Measurements from ENCODE around the gene TNFAIP8.

TNFAIP8 gene

DNA sequence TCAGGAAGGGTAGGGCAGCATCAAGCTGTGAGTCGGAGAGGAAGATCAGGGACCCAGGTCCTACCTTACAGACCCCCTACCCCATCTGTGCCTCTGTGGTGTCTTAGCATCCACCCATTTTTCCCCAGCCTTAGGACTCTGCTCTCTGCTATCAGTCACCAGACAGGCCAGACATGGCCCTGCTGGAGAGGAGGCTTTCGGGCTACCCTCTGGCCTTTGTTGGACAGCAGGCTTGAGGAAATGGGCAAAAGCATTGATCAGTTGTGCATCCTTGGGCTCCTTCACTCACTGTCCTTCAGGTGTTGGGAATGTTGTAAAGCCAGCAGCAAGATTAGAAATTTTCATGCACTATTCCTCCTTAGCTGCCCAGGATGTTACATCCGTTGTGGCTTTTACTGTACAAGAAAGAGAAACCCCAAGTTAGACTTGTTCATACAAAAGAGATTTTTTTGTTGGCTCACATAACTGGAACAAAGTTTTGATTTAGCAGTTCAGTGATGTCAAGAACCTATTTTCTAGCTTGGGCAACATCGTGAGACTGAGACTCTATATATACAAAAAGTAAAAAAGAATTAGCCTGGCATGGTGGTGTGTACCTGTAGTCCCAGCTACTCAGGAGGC lies 17.4 kb upstream of the TNFAIP8 start:
- no peak for DNase-seq (ENCODE audit: low read depth, low spot score)
- TF ChIP-seq CTCF (IDR thresholded peaks at IDR 0.05; ENCODE audit: insufficient read depth, low read length, missing control alignments), result no peak
- no peak overlapping the region for H3K4me3 ChIP-seq (ENCODE audit: low read depth, low read length)
- ChIA-PET POLR2A (no interaction called here), CTCF (interaction anchor here (1.2 to 6.5 kb wide), 4 partner anchors 9 to 351 kb away, joined by 3 to 34 read pairs (median 18); partner anchors contain the start of gene DTWD2)

DNA sequence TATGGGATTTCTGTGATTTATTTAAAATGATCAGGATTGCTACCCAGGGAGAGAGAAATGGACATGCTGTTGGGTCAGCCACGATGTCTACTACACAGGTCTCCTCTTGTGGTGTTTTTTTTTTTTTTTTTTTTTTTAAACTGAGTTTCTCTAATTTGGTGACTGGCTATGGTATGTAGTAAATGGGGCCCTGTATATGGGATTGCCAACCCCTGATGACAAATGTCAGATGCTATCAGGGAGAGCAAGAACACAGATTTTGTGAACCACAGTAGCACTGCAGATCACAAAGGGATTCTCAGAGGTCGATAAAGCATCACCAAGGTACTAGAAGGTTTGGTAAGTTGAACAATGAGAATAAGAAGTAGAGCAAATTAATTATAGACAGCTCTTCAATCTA lies 16.5 kb upstream of the TNFAIP8 start:
- DNase-seq (ENCODE audit: low read depth, low spot score), result no peak
- no peak for TF ChIP-seq CTCF (IDR thresholded peaks at IDR 0.05; ENCODE audit: insufficient read depth, low read length, missing control alignments)
- ChIA-PET CTCF (interaction anchor here (1.1 to 2.4 kb wide), 3 partner anchors 9 to 351 kb away, joined by 3 to 8 read pairs (median 4); partner anchors contain the start of gene DTWD2), POLR2A (no interaction called here)
- H3K4me3 ChIP-seq (ENCODE audit: low read depth, low read length), result no peak overlapping the region

DNA sequence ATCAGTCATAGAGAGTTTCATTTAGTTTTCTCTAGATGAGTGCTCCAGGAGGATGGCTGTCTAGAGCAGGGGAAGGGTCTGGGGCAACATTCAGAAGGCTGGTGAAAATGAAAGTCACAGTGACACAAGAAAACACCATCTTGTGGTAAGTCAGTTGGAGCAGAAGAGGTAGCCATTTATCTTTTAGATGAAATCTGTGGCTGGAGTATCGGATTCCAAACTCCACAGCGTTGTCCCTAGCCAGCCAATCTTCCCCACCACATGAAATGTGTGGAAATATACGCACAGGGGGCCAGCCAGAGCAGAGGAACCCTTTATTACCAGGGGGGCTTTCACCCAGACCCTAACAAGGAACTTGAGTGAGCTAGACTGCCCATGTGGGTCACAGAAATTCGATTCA lies 15.9 kb upstream of the TNFAIP8 start:
- ChIA-PET CTCF (interaction anchor here (1.1 kb wide), 1 partner anchor 351 kb away, joined by 4 read pairs; the partner anchor contains the start of gene DTWD2), POLR2A (no interaction called here)
- DNase-seq (ENCODE audit: low read depth, low spot score), result no peak
- H3K4me3 ChIP-seq (ENCODE audit: low read depth, low read length), result no peak overlapping the region
- no peak for TF ChIP-seq CTCF (IDR thresholded peaks at IDR 0.05; ENCODE audit: insufficient read depth, low read length, missing control alignments)

GRCh38 chr5:119340597-119341218 lies 15.1 kb upstream of the TNFAIP8 start:
- POLR2A ChIA-PET, result no interaction called here
- no peak overlapping the region for H3K4me3 ChIP-seq (ENCODE audit: low read depth, low read length)
- CTCF ChIA-PET, result interaction anchor here (0.9 to 1.5 kb wide), 3 partner anchors 10 to 72 kb away, joined by 3 to 5 read pairs (median 3); no protein-coding TSS in a partner anchor
- DNase-seq (ENCODE audit: low read depth, low spot score), result no peak
- TF ChIP-seq CTCF (IDR thresholded peaks at IDR 0.05; ENCODE audit: insufficient read depth, low read length, missing control alignments), result no peak

GRCh38 chr5:119341452-119342349 lies 14.1 kb upstream of the TNFAIP8 start:
- ChIA-PET POLR2A (no interaction called here), CTCF (interaction anchor here (0.9 to 1.5 kb wide), 4 partner anchors 9 to 354 kb away, joined by 3 to 5 read pairs (median 4); partner anchors contain the start of gene DTWD2)
- no peak for DNase-seq (ENCODE audit: low read depth, low spot score)
- no peak overlapping the region for H3K4me3 ChIP-seq (ENCODE audit: low read depth, low read length)
- no peak for TF ChIP-seq CTCF (IDR thresholded peaks at IDR 0.05; ENCODE audit: insufficient read depth, low read length, missing control alignments)
